Stimulated activated CD8-positive, alpha-beta memory T cell treated with anti-CD3 and anti-CD28 coated beads, Interleukin-4, amount 100 ng/mL, for 1 hour (primary cell): Measurements from ENCODE around the gene RAD1.

Experiments
- DNase-seq, 2 donors: peaks; one replicate each; pipeline ENCODE4 v3.0.0-alpha.2; 2020; ENCODE audit warnings: low read depth in 2 of 2, low spot score in 1 of 2

The RAD1 gene

DNA sequence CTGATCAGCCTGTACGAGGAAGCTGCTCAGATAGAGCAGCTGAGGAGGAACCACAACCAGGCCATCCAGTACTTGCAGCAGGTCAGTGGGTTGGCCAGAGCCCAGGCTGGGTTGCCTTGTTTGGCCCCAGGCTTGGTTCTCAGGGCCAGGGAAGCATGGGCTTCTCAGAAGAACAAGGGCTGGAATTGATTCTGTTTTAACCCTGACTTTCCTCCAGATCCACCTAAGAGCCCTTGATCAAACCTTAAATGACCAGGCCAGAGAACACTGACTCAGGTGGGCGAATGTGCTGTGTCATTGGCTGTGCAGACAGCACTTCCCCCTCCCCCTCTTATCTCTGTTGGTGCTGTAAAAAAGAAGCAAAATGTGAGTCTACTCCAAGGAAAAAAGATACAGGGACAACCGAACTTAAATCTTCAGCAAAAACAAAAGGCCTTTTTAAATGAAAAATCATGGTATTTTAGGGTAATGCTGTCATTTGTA lies 48.3 kb downstream of the RAD1 start:
- DNase-seq, result no peak

- no peak for DNase-seq
Measured at GRCh38 chr5:34865091-34865490, 50.2 kb downstream of the RAD1 start.

- no peak for DNase-seq
Measured at GRCh38 chr5:34863946-34864345, 51.4 kb downstream of the RAD1 start.

DNA sequence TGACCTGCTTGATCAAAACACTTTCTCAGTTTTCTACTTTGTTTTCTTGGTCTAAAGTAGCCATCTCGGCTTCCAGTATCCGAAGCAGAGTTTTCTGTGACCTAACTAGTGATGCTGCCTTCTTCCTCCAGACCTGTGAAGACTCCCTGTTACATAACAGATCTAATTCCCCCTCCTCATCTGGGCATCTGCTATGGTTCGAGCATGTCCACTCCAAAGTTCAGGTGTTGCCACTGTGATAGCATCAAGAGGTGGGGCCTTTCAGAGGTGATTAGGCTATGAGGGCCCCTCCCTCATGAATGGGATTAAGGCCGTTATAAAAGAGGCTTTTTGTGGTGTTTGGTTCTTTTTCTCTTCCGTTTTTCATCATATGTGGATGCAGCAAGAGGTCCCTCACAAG lies 56.1 kb downstream of the RAD1 start:
- no peak for DNase-seq

GRCh38 chr5:34858790-34859189 lies 56.5 kb downstream of the RAD1 start:
- no peak for DNase-seq

GRCh38 chr5:34857894-34858293 lies 57.4 kb downstream of the RAD1 start:
- DNase-seq, result no peak

DNA sequence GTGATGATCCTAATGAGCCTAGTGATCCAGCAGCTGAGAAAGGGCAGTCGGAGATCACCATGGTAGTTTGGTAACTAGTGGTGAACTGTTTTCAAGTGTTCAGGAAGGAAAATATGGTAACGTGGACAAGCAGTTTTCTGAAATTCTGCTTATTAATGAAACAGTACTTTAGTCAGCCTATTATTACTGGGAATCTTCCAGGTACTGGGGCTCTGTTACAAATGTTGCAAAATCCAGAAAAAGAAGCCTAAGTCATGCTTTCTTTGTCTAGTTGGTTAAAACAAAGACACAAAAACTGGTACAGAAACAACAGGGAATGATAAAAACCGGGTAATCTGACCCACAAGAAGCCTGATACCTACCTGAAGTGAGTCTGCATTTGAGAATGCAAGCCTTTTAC lies 58.1 kb downstream of the RAD1 start:
- no peak for DNase-seq
